CD4-positive, CD25-positive, alpha-beta regulatory T cell (primary cell): ENCODE results near the gene FLNB. TPM values are rescaled to one million over a fixed set of nuclear protein-coding genes. Genes with fewer than 3 reads are reported as not detected.

Source experiments
- ATAC-seq, 2 donors: fragments of 150-1000 bp; cut with Tn5 transposase; one replicate each; pipeline ENCODE4 v1.10.0; 2021; ENCODE audit warnings: low read depth in 2 of 2, moderate number of reproducible peaks in 2 of 2, moderate library complexity in 1 of 2
- DNase-seq, 3 donors: peaks; one replicate each; pipeline versions ENCODE4 v3.0.0 to v3.0.0-alpha.2; 2012 to 2022; ENCODE audit warnings: mixed read lengths in 1 of 3
- H3K27ac ChIP-seq: one replicate; pipeline ENCODE4 v1.7.0; 2013; ENCODE audit warnings: mild to moderate bottlenecking, low read length; ENCODE audit not compliant: insufficient read depth, poor library complexity, severe bottlenecking
- H3K27me3 ChIP-seq: one replicate; pipeline ENCODE4 v1.7.0; 2013; ENCODE audit warnings: low read length; ENCODE audit not compliant: control insufficient read depth, insufficient read depth
- H3K36me3 ChIP-seq: one replicate; pipeline ENCODE4 v1.7.0; 2013; ENCODE audit warnings: mild to moderate bottlenecking, low read length, moderate library complexity; ENCODE audit not compliant: control insufficient read depth, insufficient read depth
- H3K4me1 ChIP-seq: 2 replicates; pipeline ENCODE4 v1.7.0; 2013; ENCODE audit warnings: mild to moderate bottlenecking, low read length; ENCODE audit not compliant: insufficient read depth, control insufficient read depth, poor library complexity, severe bottlenecking
- H3K4me3 ChIP-seq: one replicate; pipeline ENCODE4 v1.7.0; 2013; ENCODE audit warnings: low read depth, mild to moderate bottlenecking, low read length, moderate library complexity
- H3K9me3 ChIP-seq, 2 experiments: 1 replicate in 1 of 2; 2 replicates in 1 of 2; pipeline ENCODE4 v1.7.0; 2013; ENCODE audit warnings: low read length in 2 of 2, mild to moderate bottlenecking in 1 of 2, moderate library complexity in 1 of 2; ENCODE audit not compliant: control insufficient read depth in 2 of 2
- H3K27ac Mint-ChIP-seq, 3 donors: one replicate each; pipeline ENCODE4 v1.8.0; 2020 to 2022; ENCODE audit warnings: mild to moderate bottlenecking in 3 of 3, mixed read lengths in 3 of 3, moderate library complexity in 2 of 3
- H3K27me3 Mint-ChIP-seq: one replicate; pipeline ENCODE4 v1.8.0; 2022; ENCODE audit warnings: mild to moderate bottlenecking, mixed read lengths
- H3K36me3 Mint-ChIP-seq: one replicate; pipeline ENCODE4 v1.8.0; 2020; ENCODE audit warnings: mixed read lengths
- H3K4me1 Mint-ChIP-seq, 4 donors: one replicate each; pipeline ENCODE4 v1.8.0; 2020 to 2022; ENCODE audit warnings: mixed read lengths in 4 of 4, mild to moderate bottlenecking in 1 of 4
- H3K4me3 Mint-ChIP-seq, 4 donors: one replicate each; pipeline ENCODE4 v1.8.0; 2020 to 2022; ENCODE audit warnings: mild to moderate bottlenecking in 4 of 4, mixed read lengths in 4 of 4, moderate library complexity in 3 of 4
- H3K9me3 Mint-ChIP-seq, 7 donors: one replicate each; pipeline ENCODE4 v1.8.0; 2020 to 2022; ENCODE audit warnings: mixed read lengths in 7 of 7, mild to moderate bottlenecking in 3 of 7, moderate library complexity in 2 of 7
- polyA plus RNA-seq, 4 donors: library from polyadenylated mRNA; unstranded; fragments of 300-500 nt; fragmentation: Illumina TruSeq; gene quantifications; one replicate each; pipeline ENCODE4 v1.2.3, GENCODE V29; 2021
- total RNA-seq: library from RNA; stranded (reverse); gene quantifications from one replicate; pipeline ENCODE4 v1.2.3, GENCODE V29; 2022

The FLNB gene
- total and polyA plus RNA-seq, 5 donors from 2014 or later = 8.9 to 40.8 (median 14.5) TPM

GRCh38 chr3:58117561-58118181 is 109.4 kb downstream of the FLNB start:
- no peak for ATAC-seq
- Mint-ChIP-seq H3K9me3 (no peaks in the 10 kb centered on the region), H3K36me3 (peaks cover 58% of the 10 kb centered on the region), H3K4me3 (no peak overlapping the region), H3K4me1 (peaks cover 24 to 49% (median 37%) of the 10 kb centered on the region in 4 donors), H3K27me3 (no peaks in the 10 kb centered on the region), H3K27ac (peak overlapping the region; percentile 49 to 93 (median 78))
- H3K4me1 ChIP-seq = peaks cover 27% of the 10 kb centered on the region
- H3K27me3 ChIP-seq = no peaks in the 10 kb centered on the region
- H3K36me3 ChIP-seq = peaks cover 20% of the 10 kb centered on the region
- no peaks in the 10 kb centered on the region for H3K9me3 ChIP-seq
- H3K4me3 ChIP-seq = no peak overlapping the region
- no peak overlapping the region for H3K27ac ChIP-seq
- no peak for DNase-seq

GRCh38 chr3:58119186-58119585 is 111.0 kb downstream of the FLNB start:
- Mint-ChIP-seq H3K4me1 (peaks cover 24 to 40% (median 29%) of the 10 kb centered on the region in 4 donors), H3K4me3 (no peak overlapping the region), H3K9me3 (no peaks in the 10 kb centered on the region), H3K27me3 (no peaks in the 10 kb centered on the region), H3K27ac (peak overlapping the region in 1 of 3 donors; percentile 78), H3K36me3 (peaks cover 58% of the 10 kb centered on the region)
- H3K27me3 ChIP-seq = no peaks in the 10 kb centered on the region
- H3K4me1 ChIP-seq = peaks cover 26% of the 10 kb centered on the region
- ATAC-seq (no peak), DNase-seq (no peak)
- H3K4me3 ChIP-seq = no peak overlapping the region
- H3K9me3 ChIP-seq = no peaks in the 10 kb centered on the region
- no peak overlapping the region for H3K27ac ChIP-seq
- H3K36me3 ChIP-seq = peaks cover 32% of the 10 kb centered on the region

GRCh38 chr3:58120075-58120812 is 112.0 kb downstream of the FLNB start:
- no peak overlapping the region for H3K4me3 Mint-ChIP-seq
- Histone ChIP-seq H3K9me3 (no peaks in the 10 kb centered on the region), H3K4me3 (no peak overlapping the region), H3K27ac (no peak overlapping the region), H3K4me1 (peaks cover 22% of the 10 kb centered on the region), H3K36me3 (peaks cover 40% of the 10 kb centered on the region), H3K27me3 (no peaks in the 10 kb centered on the region)
- H3K9me3 Mint-ChIP-seq = no peaks in the 10 kb centered on the region
- H3K36me3 Mint-ChIP-seq = peaks cover 56% of the 10 kb centered on the region
- ATAC-seq (no peak), DNase-seq (no peak)
- no peaks in the 10 kb centered on the region for H3K27me3 Mint-ChIP-seq
- H3K27ac Mint-ChIP-seq = peak overlapping the region in 2 of 3 donors; percentile 36 to 54
- H3K4me1 Mint-ChIP-seq = peaks cover 16 to 31% (median 19%) of the 10 kb centered on the region in 4 donors

GRCh38 chr3:58121183-58121582 is 113.0 kb downstream of the FLNB start:
- no peak for ATAC-seq
- no peak for DNase-seq
- Mint-ChIP-seq H3K9me3 (no peaks in the 10 kb centered on the region), H3K4me1 (peaks cover 8 to 22% (median 12%) of the 10 kb centered on the region in 4 donors), H3K27ac (no peak overlapping the region), H3K36me3 (peaks cover 60% of the 10 kb centered on the region), H3K4me3 (no peak overlapping the region), H3K27me3 (no peaks in the 10 kb centered on the region)
- no peak overlapping the region for H3K4me3 ChIP-seq
- no peak overlapping the region for H3K27ac ChIP-seq
- no peaks in the 10 kb centered on the region for H3K27me3 ChIP-seq
- peaks cover 13% of the 10 kb centered on the region for H3K4me1 ChIP-seq
- H3K9me3 ChIP-seq = no peaks in the 10 kb centered on the region
- peaks cover 49% of the 10 kb centered on the region for H3K36me3 ChIP-seq

GRCh38 chr3:58122936-58123700 is 114.9 kb downstream of the FLNB start:
- no peaks in the 10 kb centered on the region for H3K27me3 ChIP-seq
- Mint-ChIP-seq H3K9me3 (no peaks in the 10 kb centered on the region), H3K27ac (no peak overlapping the region), H3K4me1 (peaks cover 0 to 2% (median 0%) of the 10 kb centered on the region in 4 donors), H3K27me3 (no peaks in the 10 kb centered on the region), H3K4me3 (no peak overlapping the region), H3K36me3 (peaks cover 68% of the 10 kb centered on the region)
- H3K4me1 ChIP-seq = no peaks in the 10 kb centered on the region
- H3K4me3 ChIP-seq = no peak overlapping the region
- H3K27ac ChIP-seq = no peak overlapping the region
- ATAC-seq (no peak), DNase-seq (no peak)
- no peaks in the 10 kb centered on the region for H3K9me3 ChIP-seq
- peaks cover 65% of the 10 kb centered on the region for H3K36me3 ChIP-seq

- no peaks in the 10 kb centered on the region for H3K27me3 Mint-ChIP-seq
- ATAC-seq (no peak), DNase-seq (no peak)
- peaks cover 73% of the 10 kb centered on the region for H3K36me3 ChIP-seq
- peaks cover 0 to 7% (median 2%) of the 10 kb centered on the region in 4 donors for H3K4me1 Mint-ChIP-seq
- peaks cover 5% of the 10 kb centered on the region for H3K4me1 ChIP-seq
- no peak overlapping the region for H3K27ac Mint-ChIP-seq
- H3K27me3 ChIP-seq = no peaks in the 10 kb centered on the region
- H3K27ac ChIP-seq = no peak overlapping the region
- no peaks in the 10 kb centered on the region for H3K9me3 Mint-ChIP-seq
- no peaks in the 10 kb centered on the region for H3K9me3 ChIP-seq
- peaks cover 70% of the 10 kb centered on the region for H3K36me3 Mint-ChIP-seq
- H3K4me3 Mint-ChIP-seq = no peak overlapping the region
- H3K4me3 ChIP-seq = no peak overlapping the region
Measured at GRCh38 chr3:58124387-58124786, 116.2 kb downstream of the FLNB start.

- peaks cover 75% of the 10 kb centered on the region for H3K36me3 Mint-ChIP-seq
- Histone ChIP-seq H3K4me1 (peaks cover 5% of the 10 kb centered on the region), H3K27ac (no peak overlapping the region), H3K4me3 (no peak overlapping the region), H3K9me3 (no peaks in the 10 kb centered on the region), H3K27me3 (no peaks in the 10 kb centered on the region), H3K36me3 (peaks cover 71% of the 10 kb centered on the region)
- H3K27me3 Mint-ChIP-seq = no peaks in the 10 kb centered on the region
- no peak overlapping the region for H3K4me3 Mint-ChIP-seq
- ATAC-seq (no peak), DNase-seq (no peak)
- H3K4me1 Mint-ChIP-seq = peaks cover 0 to 11% (median 4%) of the 10 kb centered on the region in 4 donors
- no peaks in the 10 kb centered on the region for H3K9me3 Mint-ChIP-seq
- H3K27ac Mint-ChIP-seq = peak overlapping the region in 1 of 3 donors; percentile 16
Measured at GRCh38 chr3:58129041-58129770, 121.0 kb downstream of the FLNB start.
